ENCODE data around the gene APBB2. TPM values are rescaled to one million over a fixed set of nuclear protein-coding genes. Genes with fewer than 3 reads are reported as not detected.

APBB2 gene
- total and polyA plus RNA-seq, 10 of the 15 experiments (the other 5 are each of a cell fraction or from before 2014, with no cell fraction given): 2.7 to 24.6 (median 19.0) TPM

DNA sequence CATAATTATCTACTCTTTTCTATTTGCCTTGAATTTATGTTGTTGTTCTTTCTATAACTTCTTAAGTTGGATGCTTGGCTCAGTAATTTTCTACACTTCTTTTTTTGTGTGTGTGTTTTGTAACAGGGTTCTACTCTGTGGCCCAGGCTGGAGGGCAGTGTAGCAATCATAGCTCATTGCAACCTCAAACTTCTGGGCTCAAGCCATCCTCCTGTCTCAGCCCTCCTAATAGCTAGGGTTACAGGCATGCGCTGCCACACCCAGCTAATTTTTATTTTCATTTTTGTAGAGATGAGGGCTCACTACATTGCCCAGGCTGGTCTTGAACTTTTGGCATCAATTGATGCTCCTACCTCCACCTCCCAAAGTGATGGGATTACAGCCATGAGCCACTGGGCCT lies 21.7 kb upstream of the APBB2 start:
- H4K20me1 ChIP-seq (ENCODE audit: control insufficient read depth, insufficient read depth): no peaks in the 10 kb centered on the region
- no peaks in the 10 kb centered on the region; the same call in 2 of the 3 replicates for H3K9me3 ChIP-seq (replicated peaks; ENCODE audit: control insufficient read depth, insufficient read depth, low read length)
- H3K4me2 ChIP-seq (ENCODE audit: control insufficient read depth, insufficient read depth): no peak overlapping the region
- H3K9ac ChIP-seq (ENCODE audit: control insufficient read depth, insufficient read depth, low read length): no peak overlapping the region
- ChIA-PET RAD21 (ENCODE audit: unreplicated experiment) (no interaction called here), CTCF (no interaction called here), SMC1A (ENCODE audit: uncharacterized antibody, unreplicated experiment) (no interaction called here), POLR2A (no interaction called here)
- no peak overlapping the region for H3K27ac ChIP-seq (ENCODE audit: control insufficient read depth, insufficient read depth)
- ATAC-seq: no peak
- intact Hi-C loops (cut with micrococcal nuclease; ENCODE audit: unreplicated experiment) (no loop called here), in situ Hi-C loops (cut with MboI) (no loop called here)
- TF ChIP-seq NFYA (IDR thresholded peaks at IDR 0.05; ENCODE audit: borderline replicate concordance, low read depth, low read length) (no peak), CHD2 (IDR thresholded peaks at IDR 0.05; ENCODE audit: borderline replicate concordance, low read depth, low read length) (no peak), NFIC (IDR thresholded peaks at IDR 0.05; ENCODE audit: low read depth, low read length) (no peak), MYB (IDR thresholded peaks at IDR 0.05; ENCODE audit: borderline replicate concordance, low read depth, low read length) (no peak), RAD51 (IDR thresholded peaks at IDR 0.05) (no peak), SREBF1 (IDR thresholded peaks at IDR 0.05; ENCODE audit: low read length) (no peak), SPI1 (IDR thresholded peaks at IDR 0.05; ENCODE audit: borderline replicate concordance, insufficient read depth, low read depth, low read length) (no peak), NR2C2 (IDR thresholded peaks at IDR 0.05; ENCODE audit: borderline replicate concordance, control insufficient read depth, insufficient read length, low read depth) (no peak), MTA3 (IDR thresholded peaks at IDR 0.05; ENCODE audit: borderline replicate concordance, low read length) (no peak), CREM (IDR thresholded peaks at IDR 0.05; ENCODE audit: low read depth) (no peak), SUZ12 (IDR thresholded peaks at IDR 0.05; ENCODE audit: unreplicated experiment) (no peak), MYC (IDR thresholded peaks at IDR 0.05; ENCODE audit: insufficient read depth, insufficient read length, insufficient replicate concordance, low read length, severe bottlenecking) (no peak), TARDBP (IDR thresholded peaks at IDR 0.05; ENCODE audit: borderline replicate concordance) (no peak), PBX3 (IDR thresholded peaks at IDR 0.05; ENCODE audit: insufficient replicate concordance, low read depth, low read length) (no peak), ASH2L (IDR thresholded peaks at IDR 0.05; ENCODE audit: borderline replicate concordance, low read depth) (no peak)
- TF ChIP-seq, protein P1, sequence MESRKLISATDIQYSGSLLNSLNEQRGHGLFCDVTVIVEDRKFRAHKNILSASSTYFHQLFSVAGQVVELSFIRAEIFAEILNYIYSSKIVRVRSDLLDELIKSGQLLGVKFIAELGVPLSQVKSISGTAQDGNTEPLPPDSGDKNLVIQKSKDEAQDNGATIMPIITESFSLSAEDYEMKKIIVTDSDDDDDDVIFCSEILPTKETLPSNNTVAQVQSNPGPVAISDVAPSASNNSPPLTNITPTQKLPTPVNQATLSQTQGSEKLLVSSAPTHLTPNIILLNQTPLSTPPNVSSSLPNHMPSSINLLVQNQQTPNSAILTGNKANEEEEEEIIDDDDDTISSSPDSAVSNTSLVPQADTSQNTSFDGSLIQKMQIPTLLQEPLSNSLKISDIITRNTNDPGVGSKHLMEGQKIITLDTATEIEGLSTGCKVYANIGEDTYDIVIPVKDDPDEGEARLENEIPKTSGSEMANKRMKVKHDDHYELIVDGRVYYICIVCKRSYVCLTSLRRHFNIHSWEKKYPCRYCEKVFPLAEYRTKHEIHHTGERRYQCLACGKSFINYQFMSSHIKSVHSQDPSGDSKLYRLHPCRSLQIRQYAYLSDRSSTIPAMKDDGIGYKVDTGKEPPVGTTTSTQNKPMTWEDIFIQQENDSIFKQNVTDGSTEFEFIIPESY (IDR thresholded peaks at IDR 0.05): no peak
- TF ChIP-seq, protein P2, sequence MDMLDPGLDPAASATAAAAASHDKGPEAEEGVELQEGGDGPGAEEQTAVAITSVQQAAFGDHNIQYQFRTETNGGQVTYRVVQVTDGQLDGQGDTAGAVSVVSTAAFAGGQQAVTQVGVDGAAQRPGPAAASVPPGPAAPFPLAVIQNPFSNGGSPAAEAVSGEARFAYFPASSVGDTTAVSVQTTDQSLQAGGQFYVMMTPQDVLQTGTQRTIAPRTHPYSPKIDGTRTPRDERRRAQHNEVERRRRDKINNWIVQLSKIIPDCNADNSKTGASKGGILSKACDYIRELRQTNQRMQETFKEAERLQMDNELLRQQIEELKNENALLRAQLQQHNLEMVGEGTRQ (IDR thresholded peaks at IDR 0.05; ENCODE audit: borderline replicate concordance, low read depth, low read length): no peak
- no peaks in the 10 kb centered on the region for H3K27me3 ChIP-seq (replicated peaks in 1 of 2; ENCODE audit: control insufficient read depth in 2 of 2, insufficient read depth in 2 of 2, low read length in 1 of 2)
- DNase-seq (ENCODE audit: low read depth, low spot score): no peak
- WGBS (ENCODE audit: insufficient coverage, insufficient replicate concordance, low lambda C conversion rate, missing lambda C conversion rate): 55% methylated on average over 1 of the region's 1 CpG
- H3K4me1 ChIP-seq (ENCODE audit: control insufficient read depth, insufficient read depth, low read length): no peaks in the 10 kb centered on the region
- no peak overlapping the region for H3K4me3 ChIP-seq
- no peak for FAIRE-seq
- no peaks in the 10 kb centered on the region for H3K36me3 ChIP-seq (ENCODE audit: control insufficient read depth in 2 of 2, insufficient read depth in 2 of 2, low read length in 1 of 2)
- BruUV-seq (replicated peaks): no TSS peak
- H3K79me2 ChIP-seq (ENCODE audit: control insufficient read depth, insufficient read depth, low read length): no peaks in the 10 kb centered on the region
- no peak overlapping the region for H2AFZ ChIP-seq (ENCODE audit: control insufficient read depth, low read depth, low read length)
